Measurements from ENCODE around the gene TNFRSF8.

TNFRSF8 gene

DNA sequence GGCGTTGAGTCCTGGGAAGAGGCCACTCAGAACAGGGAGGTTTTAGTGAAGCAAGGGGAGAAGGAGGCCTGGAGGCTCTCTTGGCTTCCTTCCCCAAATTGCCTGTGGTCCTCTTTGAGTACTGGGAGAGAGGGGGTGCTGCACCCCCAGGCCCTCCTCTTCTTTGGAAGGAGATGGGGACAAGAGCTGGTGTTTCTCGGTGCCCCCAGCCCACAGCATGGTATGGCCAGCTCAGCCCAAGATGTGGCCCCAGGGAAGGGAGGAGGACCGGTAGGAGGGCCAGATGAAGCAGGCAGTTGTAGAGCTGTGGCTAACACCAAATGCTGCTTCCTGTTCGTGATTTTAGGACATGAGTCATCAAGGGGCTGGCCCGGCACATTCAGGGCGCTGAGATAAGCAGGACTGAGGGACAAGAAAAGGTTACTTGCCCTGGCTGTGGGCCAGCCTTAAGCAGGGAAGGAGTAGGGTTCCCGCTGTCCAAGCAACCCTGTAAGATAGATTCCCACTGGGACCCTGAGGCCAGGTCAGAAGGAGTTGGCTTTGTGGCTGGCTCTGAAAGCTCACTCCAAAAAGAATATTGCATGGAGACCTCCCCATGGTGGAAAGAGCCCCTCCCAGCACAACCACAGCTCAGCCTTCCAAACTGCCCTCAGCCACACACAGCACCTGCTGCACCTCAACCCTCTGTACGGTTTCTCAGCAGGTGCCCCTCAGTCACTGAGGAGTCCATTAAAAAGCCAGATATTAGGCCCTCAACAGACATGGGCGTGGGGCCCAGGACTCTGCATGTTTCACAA lies 98.8 kb downstream of the TNFRSF8 start:
- no CpG with 5 or more reads among the region's 9 CpGs for whole genome bisulfite sequencing, 2 donors (ENCODE audit: extremely low coverage in 2 of 2, insufficient read length in 2 of 2, insufficient replicate concordance in 1 of 2)
- no peak for DNase-seq (ENCODE audit: low spot score)
- H3K14ac ChIP-seq (ENCODE audit: low read length): no peak overlapping the region
- no peak overlapping the region for H3K4me2 ChIP-seq (ENCODE audit: insufficient read depth, low read length, poor library complexity, severe bottlenecking)
- peak overlapping the region; percentile 73 for H3K18ac ChIP-seq (ENCODE audit: low read length)
- no peak overlapping the region for H3K9ac ChIP-seq (ENCODE audit: low read depth, low read length, poor library complexity)
- no peak overlapping the region for H2AFZ ChIP-seq (ENCODE audit: low read length)
- no peaks in the 10 kb centered on the region for H3K36me3 ChIP-seq (replicated peaks in 1 of 2; ENCODE audit: control insufficient read depth in 2 of 2, insufficient read depth in 2 of 2, low read length in 2 of 2)
- H2BK5ac ChIP-seq (ENCODE audit: low read length): no peak overlapping the region
- peak overlapping the region; percentile 25 for H3K23ac ChIP-seq (ENCODE audit: low read depth, low read length, poor library complexity)
- H3K4ac ChIP-seq (ENCODE audit: low read length): no peak overlapping the region
- peaks cover 0 to 38% (median 4%) of the 10 kb centered on the region in 3 experiments for H3K27me3 ChIP-seq (ENCODE audit: control insufficient read depth in 3 of 3, insufficient read depth in 3 of 3, low read depth in 1 of 3, low read length in 3 of 3)
- peak overlapping the region; percentile 88 for H2AK5ac ChIP-seq (ENCODE audit: low read depth, low read length)
- H3K79me1 ChIP-seq (ENCODE audit: low read depth, low read length): no peaks in the 10 kb centered on the region
- no peak overlapping the region for H4K8ac ChIP-seq (ENCODE audit: low read depth, low read length)
- no peak overlapping the region for H4K91ac ChIP-seq (ENCODE audit: low read depth, low read length, poor library complexity)
- H3K4me3 ChIP-seq (ENCODE audit: low read length in 2 of 2): no peak overlapping the region
- H3K27ac ChIP-seq (replicated peaks; ENCODE audit: low read length): no peak overlapping the region
- H2BK12ac ChIP-seq (ENCODE audit: low read length): no peak overlapping the region
- H3K4me1 ChIP-seq (ENCODE audit: control insufficient read depth in 2 of 2, insufficient read depth in 1 of 2, low read depth in 1 of 2, low read length in 2 of 2): peaks cover 12 to 16% of the 10 kb centered on the region in 2 donors
- H3K9me3 ChIP-seq (replicated peaks in 1 of 2; ENCODE audit: control insufficient read depth in 2 of 2, insufficient read depth in 1 of 2, low read depth in 1 of 2, low read length in 2 of 2): no peaks in the 10 kb centered on the region
- peak overlapping the region; percentile 93 for H2BK15ac ChIP-seq (ENCODE audit: low read length)
- H2BK120ac ChIP-seq (ENCODE audit: low read depth, low read length): no peak overlapping the region

DNA sequence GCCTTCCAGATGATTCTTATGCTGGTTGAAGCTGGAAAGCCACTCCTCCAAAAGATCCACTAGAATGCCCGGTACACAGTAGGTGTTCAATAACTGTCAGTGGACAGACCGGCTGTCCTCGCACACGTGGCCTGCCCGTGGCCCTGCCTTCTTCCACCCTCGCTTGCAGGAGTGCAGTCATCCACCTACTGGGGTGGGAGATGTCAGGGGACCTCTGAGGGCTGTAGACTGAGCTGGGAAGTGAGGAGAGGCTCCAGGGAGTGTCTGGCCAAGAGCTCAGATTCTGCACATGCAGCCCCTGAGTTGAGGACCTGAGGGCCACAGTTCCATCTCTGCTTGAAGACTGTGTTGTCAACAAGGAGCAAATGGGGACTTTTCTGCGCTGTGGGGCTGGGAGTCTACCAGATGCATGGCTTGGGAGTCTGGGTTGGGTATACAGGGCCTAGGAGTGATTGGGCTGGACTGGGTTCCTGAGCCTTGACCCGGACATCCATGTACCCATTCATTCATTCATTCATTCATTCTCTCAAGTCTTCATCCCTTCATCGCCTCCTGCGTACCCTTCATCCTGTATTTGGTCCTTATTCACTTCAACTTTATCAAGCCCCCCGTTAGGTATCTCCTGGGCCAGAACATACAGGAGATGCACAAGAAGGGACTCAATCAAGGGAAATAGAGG lies 99.5 kb downstream of the TNFRSF8 start:
- H2AK5ac ChIP-seq (ENCODE audit: low read depth, low read length): peak overlapping the region; percentile 88
- no peak overlapping the region for H3K4me3 ChIP-seq (ENCODE audit: low read length in 2 of 2)
- H4K8ac ChIP-seq (ENCODE audit: low read depth, low read length): no peak overlapping the region
- no peaks in the 10 kb centered on the region for H3K9me3 ChIP-seq (replicated peaks in 1 of 2; ENCODE audit: control insufficient read depth in 2 of 2, insufficient read depth in 1 of 2, low read depth in 1 of 2, low read length in 2 of 2)
- no peak overlapping the region for H2BK5ac ChIP-seq (ENCODE audit: low read length)
- no peak overlapping the region for H2BK12ac ChIP-seq (ENCODE audit: low read length)
- WGBS, 2 donors (ENCODE audit: extremely low coverage in 2 of 2, insufficient read length in 2 of 2, insufficient replicate concordance in 1 of 2): no CpG with 5 or more reads among the region's 11 CpGs
- H3K27ac ChIP-seq (replicated peaks; ENCODE audit: low read length): no peak overlapping the region
- H3K36me3 ChIP-seq (replicated peaks in 1 of 2; ENCODE audit: control insufficient read depth in 2 of 2, insufficient read depth in 2 of 2, low read length in 2 of 2): no peaks in the 10 kb centered on the region
- no peak overlapping the region for H4K91ac ChIP-seq (ENCODE audit: low read depth, low read length, poor library complexity)
- peak overlapping the region; percentile 51 for H3K23ac ChIP-seq (ENCODE audit: low read depth, low read length, poor library complexity)
- H2AFZ ChIP-seq (ENCODE audit: low read length): no peak overlapping the region
- H3K18ac ChIP-seq (ENCODE audit: low read length): no peak overlapping the region
- H2BK15ac ChIP-seq (ENCODE audit: low read length): peak overlapping the region; percentile 93
- no peak for DNase-seq (ENCODE audit: low spot score)
- H3K9ac ChIP-seq (ENCODE audit: low read depth, low read length, poor library complexity): no peak overlapping the region
- H3K14ac ChIP-seq (ENCODE audit: low read length): peak overlapping the region; percentile 67
- no peak overlapping the region for H3K4me2 ChIP-seq (ENCODE audit: insufficient read depth, low read length, poor library complexity, severe bottlenecking)
- H3K4me1 ChIP-seq (ENCODE audit: control insufficient read depth in 2 of 2, insufficient read depth in 1 of 2, low read depth in 1 of 2, low read length in 2 of 2): peaks cover 14 to 18% of the 10 kb centered on the region in 2 donors
- no peaks in the 10 kb centered on the region for H3K79me1 ChIP-seq (ENCODE audit: low read depth, low read length)
- H2BK120ac ChIP-seq (ENCODE audit: low read depth, low read length): no peak overlapping the region
- H3K27me3 ChIP-seq (ENCODE audit: control insufficient read depth in 3 of 3, insufficient read depth in 3 of 3, low read depth in 1 of 3, low read length in 3 of 3): peaks cover 7 to 46% (median 12%) of the 10 kb centered on the region in 3 experiments
- H3K4ac ChIP-seq (ENCODE audit: low read length): no peak overlapping the region

DNA sequence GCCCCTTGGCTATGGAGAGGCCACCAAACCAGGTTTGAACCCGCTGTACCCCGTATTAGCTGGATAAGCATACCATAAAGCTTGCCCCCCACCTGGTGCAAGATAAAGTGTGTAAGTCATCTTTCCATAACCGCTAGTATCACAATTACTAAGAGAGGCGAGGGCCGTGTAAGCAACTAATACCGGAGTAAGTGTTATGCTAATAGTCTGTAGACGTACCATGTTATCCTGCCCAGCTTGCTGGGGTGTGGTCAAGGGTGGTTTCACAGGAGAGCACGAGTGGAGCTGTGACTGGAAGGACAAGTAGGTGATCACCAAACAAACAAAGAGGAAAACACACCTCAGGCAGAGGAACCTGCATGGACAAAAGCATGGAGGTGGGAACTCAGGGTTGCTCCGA lies 100.1 kb downstream of the TNFRSF8 start:
- Histone ChIP-seq H2AFZ (ENCODE audit: low read length) (no peak overlapping the region), H3K4me3 (ENCODE audit: low read length in 2 of 2) (no peak overlapping the region), H2AK5ac (ENCODE audit: low read depth, low read length) (peak overlapping the region; percentile 80), H3K36me3 (replicated peaks in 1 of 2; ENCODE audit: control insufficient read depth in 2 of 2, insufficient read depth in 2 of 2, low read length in 2 of 2) (no peaks in the 10 kb centered on the region), H3K27ac (replicated peaks; ENCODE audit: low read length) (no peak overlapping the region), H4K91ac (ENCODE audit: low read depth, low read length, poor library complexity) (no peak overlapping the region), H3K27me3 (ENCODE audit: control insufficient read depth in 3 of 3, insufficient read depth in 3 of 3, low read depth in 1 of 3, low read length in 3 of 3) (peaks cover 7 to 52% (median 18%) of the 10 kb centered on the region in 3 experiments), H3K14ac (ENCODE audit: low read length) (no peak overlapping the region), H3K18ac (ENCODE audit: low read length) (no peak overlapping the region), H3K79me1 (ENCODE audit: low read depth, low read length) (no peaks in the 10 kb centered on the region), H3K9ac (ENCODE audit: low read depth, low read length, poor library complexity) (no peak overlapping the region), H2BK12ac (ENCODE audit: low read length) (no peak overlapping the region), H3K4me1 (ENCODE audit: control insufficient read depth in 2 of 2, insufficient read depth in 1 of 2, low read depth in 1 of 2, low read length in 2 of 2) (peaks cover 12 to 14% of the 10 kb centered on the region in 2 donors), H2BK120ac (ENCODE audit: low read depth, low read length) (no peak overlapping the region), H4K8ac (ENCODE audit: low read depth, low read length) (no peak overlapping the region), H3K4ac (ENCODE audit: low read length) (no peak overlapping the region), H2BK15ac (ENCODE audit: low read length) (no peak overlapping the region), H2BK5ac (ENCODE audit: low read length) (no peak overlapping the region), H3K23ac (ENCODE audit: low read depth, low read length, poor library complexity) (no peak overlapping the region), H3K4me2 (ENCODE audit: insufficient read depth, low read length, poor library complexity, severe bottlenecking) (no peak overlapping the region), H3K9me3 (replicated peaks in 1 of 2; ENCODE audit: control insufficient read depth in 2 of 2, insufficient read depth in 1 of 2, low read depth in 1 of 2, low read length in 2 of 2) (no peaks in the 10 kb centered on the region)
- no CpG with 5 or more reads among the region's 9 CpGs for WGBS, 2 donors (ENCODE audit: extremely low coverage in 2 of 2, insufficient read length in 2 of 2, insufficient replicate concordance in 1 of 2)
- DNase-seq (ENCODE audit: low spot score): no peak

DNA sequence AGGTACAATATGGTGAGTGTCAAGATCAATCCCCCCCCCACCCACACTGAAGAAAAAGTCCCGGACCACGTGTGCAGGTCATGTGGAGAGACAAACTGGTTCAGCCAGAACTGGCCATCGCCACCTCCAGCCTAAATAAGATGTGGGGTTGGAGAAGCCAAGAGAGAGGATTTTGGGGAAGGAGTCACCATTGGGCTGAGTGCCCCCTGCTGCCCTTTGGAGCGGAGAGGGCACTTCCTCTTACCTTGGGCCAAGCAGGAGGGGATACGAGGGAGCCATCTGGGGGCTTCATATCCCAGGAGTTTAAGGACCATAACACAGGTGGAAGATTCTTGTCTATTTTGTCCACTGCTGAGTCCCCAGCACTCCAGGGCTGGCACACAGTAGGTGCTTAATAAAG lies 101.1 kb downstream of the TNFRSF8 start:
- no peak overlapping the region for H4K91ac ChIP-seq (ENCODE audit: low read depth, low read length, poor library complexity)
- peaks cover 7 to 62% (median 23%) of the 10 kb centered on the region in 3 experiments for H3K27me3 ChIP-seq (ENCODE audit: control insufficient read depth in 3 of 3, insufficient read depth in 3 of 3, low read depth in 1 of 3, low read length in 3 of 3)
- H3K18ac ChIP-seq (ENCODE audit: low read length): peak overlapping the region; percentile 15
- no peaks in the 10 kb centered on the region for H3K9me3 ChIP-seq (replicated peaks in 1 of 2; ENCODE audit: control insufficient read depth in 2 of 2, insufficient read depth in 1 of 2, low read depth in 1 of 2, low read length in 2 of 2)
- H3K27ac ChIP-seq (replicated peaks; ENCODE audit: low read length): no peak overlapping the region
- H3K23ac ChIP-seq (ENCODE audit: low read depth, low read length, poor library complexity): peak overlapping the region; percentile 9
- H2BK120ac ChIP-seq (ENCODE audit: low read depth, low read length): no peak overlapping the region
- H2BK5ac ChIP-seq (ENCODE audit: low read length): no peak overlapping the region
- no peaks in the 10 kb centered on the region for H3K36me3 ChIP-seq (replicated peaks in 1 of 2; ENCODE audit: control insufficient read depth in 2 of 2, insufficient read depth in 2 of 2, low read length in 2 of 2)
- no peak overlapping the region for H3K14ac ChIP-seq (ENCODE audit: low read length)
- H2AFZ ChIP-seq (ENCODE audit: low read length): no peak overlapping the region
- peak overlapping the region; percentile 70 for H2BK15ac ChIP-seq (ENCODE audit: low read length)
- H3K4me1 ChIP-seq (ENCODE audit: control insufficient read depth in 2 of 2, insufficient read depth in 1 of 2, low read depth in 1 of 2, low read length in 2 of 2): peaks cover 8 to 12% of the 10 kb centered on the region in 2 donors
- no peak overlapping the region for H2BK12ac ChIP-seq (ENCODE audit: low read length)
- no peak for DNase-seq (ENCODE audit: low spot score)
- WGBS, 2 donors (ENCODE audit: extremely low coverage in 2 of 2, insufficient read length in 2 of 2, insufficient replicate concordance in 1 of 2): no CpG with 5 or more reads among the region's 5 CpGs
- peak overlapping the region; percentile 74 for H2AK5ac ChIP-seq (ENCODE audit: low read depth, low read length)
- no peak overlapping the region for H4K8ac ChIP-seq (ENCODE audit: low read depth, low read length)
- no peak overlapping the region for H3K4ac ChIP-seq (ENCODE audit: low read length)
- no peaks in the 10 kb centered on the region for H3K79me1 ChIP-seq (ENCODE audit: low read depth, low read length)
- H3K4me3 ChIP-seq (ENCODE audit: low read length in 2 of 2): no peak overlapping the region
- peak overlapping the region; percentile 3 for H3K9ac ChIP-seq (ENCODE audit: low read depth, low read length, poor library complexity)
- H3K4me2 ChIP-seq (ENCODE audit: insufficient read depth, low read length, poor library complexity, severe bottlenecking): no peak overlapping the region
